Activated gamma-delta T cell treated with anti-CD3 and anti-CD28 coated beads, Interleukin-2, amount 50 U/mL, for 16 hours (primary cell): ENCODE results near the gene EP300.
"Not testable (repeated sequence)": the region's sequence is repeated elsewhere in the genome, so short reads cannot be mapped to it uniquely, and the experiment has no call there.

Experiments used
- DNase-seq: peaks from one replicate; pipeline ENCODE4 v3.0.0-alpha.2; 2020; ENCODE audit warnings: low read depth

Gene EP300

GRCh38 chr22:41092023-41092817 lies at the start of gene EP300:
TSS of gene EP300 (plus strand) at chr22:41092592. CDS start at chr22:41093005, 413 bp downstream.
- peak; percentile 83 for DNase-seq

GRCh38 chr22:41043722-41044121 lies 48.7 kb upstream of the EP300 start:
- DNase-seq, result no peak

GRCh38 chr22:41045575-41045974 lies 46.8 kb upstream of the EP300 start:
- not testable (repeated sequence) for DNase-seq

- DNase-seq, result no peak
Observed at GRCh38 chr22:41047801-41048211, 44.6 kb upstream of the EP300 start.

- DNase-seq, result not testable (repeated sequence)
Observed at GRCh38 chr22:41048345-41048744, 44.0 kb upstream of the EP300 start.

GRCh38 chr22:41048791-41049717 lies 43.3 kb upstream of the EP300 start:
- DNase-seq, result no peak

- not testable (repeated sequence) for DNase-seq
Observed at GRCh38 chr22:41049795-41050194, 42.6 kb upstream of the EP300 start.

GRCh38 chr22:41050883-41051282 lies 41.5 kb upstream of the EP300 start:
- DNase-seq, result no peak

- no peak for DNase-seq
Observed at GRCh38 chr22:41052661-41053490, 39.5 kb upstream of the EP300 start.

- DNase-seq, result no peak
Observed at GRCh38 chr22:41057076-41057475, 35.3 kb upstream of the EP300 start.

- DNase-seq, result no peak
Observed at GRCh38 chr22:41062146-41062545, 30.2 kb upstream of the EP300 start.

GRCh38 chr22:41064326-41064725 lies 28.1 kb upstream of the EP300 start:
- not testable (repeated sequence) for DNase-seq

GRCh38 chr22:41066341-41066740 lies 26.1 kb upstream of the EP300 start:
- not testable (repeated sequence) for DNase-seq

GRCh38 chr22:41067968-41068367 lies 24.4 kb upstream of the EP300 start:
- not testable (repeated sequence) for DNase-seq

- no peak for DNase-seq
Observed at GRCh38 chr22:41070665-41071331, 21.6 kb upstream of the EP300 start.

- DNase-seq, result no peak
Observed at GRCh38 chr22:41074061-41074460, 18.3 kb upstream of the EP300 start.

- DNase-seq, result no peak
Observed at GRCh38 chr22:41074466-41074865, 17.9 kb upstream of the EP300 start.

- DNase-seq, result no peak
Observed at GRCh38 chr22:41074941-41075710, 17.3 kb upstream of the EP300 start.

- DNase-seq, result no peak
Observed at GRCh38 chr22:41075946-41076345, 16.4 kb upstream of the EP300 start.

GRCh38 chr22:41076857-41077256 lies 15.5 kb upstream of the EP300 start:
- DNase-seq, result no peak

GRCh38 chr22:41078931-41079330 lies 13.5 kb upstream of the EP300 start:
- no peak for DNase-seq
